ENCODE measurements around the gene NOL3. TPM values are rescaled to one million over a fixed set of nuclear protein-coding genes. Genes with fewer than 3 reads are reported as not detected.
A peak's percentile ranks its signal among the peaks of the same experiment; 100 is the strongest.

Gene NOL3
- total RNA-seq, 1 experiment from 2014 or later, result 5.6 TPM

- H3K27me3 ChIP-seq (ENCODE audit: insufficient read depth, low read length), result peaks cover 29% of the 10 kb centered on the region; the same call in 1 of the 2 replicates
- peak overlapping the region; percentile 58 for H3K4me2 ChIP-seq (ENCODE audit: insufficient read depth, insufficient read length, low read length)
- no peak overlapping the region for H2BK5ac ChIP-seq (ENCODE audit: insufficient read length, low read length)
- H3K4me1 Mint-ChIP-seq, result peaks cover 39 to 42% of the 10 kb centered on the region in 2 experiments
- no peaks in the 10 kb centered on the region; a peak in 1 of 5 replicates for H3K9me3 Mint-ChIP-seq
- H2BK120ac ChIP-seq (ENCODE audit: low read depth, low read length, poor library complexity, severe bottlenecking), result no peak overlapping the region
- no peak overlapping the region for H2BK15ac ChIP-seq (ENCODE audit: low read depth, low read length)
- H3K9me3 ChIP-seq (ENCODE audit: control insufficient read depth, low read depth, low read length), result no peaks in the 10 kb centered on the region
- DNase-seq, result no peak
- H2BK20ac ChIP-seq (ENCODE audit: low read depth, low read length, poor library complexity, severe bottlenecking), result no peak overlapping the region
- H3K18ac ChIP-seq (ENCODE audit: insufficient read length, low read depth, low read length), result no peak overlapping the region
- no peaks in the 10 kb centered on the region for H4K20me1 ChIP-seq (ENCODE audit: control insufficient read depth, insufficient read depth, insufficient read length)
- H3K23ac ChIP-seq (ENCODE audit: insufficient read length, low read depth, low read length), result no peak overlapping the region
- H2BK12ac ChIP-seq (ENCODE audit: insufficient read length, low read depth, low read length), result no peak overlapping the region
- WGBS (ENCODE audit: extremely low coverage, insufficient read length, low lambda C conversion rate), result no CpG with 5 or more reads among the region's 31 CpGs
- no peak overlapping the region for H4K5ac ChIP-seq (ENCODE audit: insufficient read length, low read depth, low read length)
- H3K23me2 ChIP-seq (ENCODE audit: insufficient read length, low read depth, low read length, poor library complexity, severe bottlenecking), result peaks cover 22% of the 10 kb centered on the region
- H3K14ac ChIP-seq (ENCODE audit: insufficient read depth, low read length), result no peak overlapping the region
- no peak overlapping the region for H3K56ac ChIP-seq (ENCODE audit: insufficient read length, low read depth, low read length)
- no peak overlapping the region for H4K8ac ChIP-seq (replicated peaks; ENCODE audit: insufficient read length, low read depth, low read length)
- H3K27ac ChIP-seq (ENCODE audit: insufficient read length, low read depth, low read length), result no peak overlapping the region
- peaks cover 5% of the 10 kb centered on the region; the same call in 1 of the 2 replicates for H3K4me1 ChIP-seq (ENCODE audit: insufficient read depth, low read length)
- H3K27me3 Mint-ChIP-seq (ENCODE audit: low read depth), result peaks cover 70% of the 10 kb centered on the region
- H3K79me1 ChIP-seq (ENCODE audit: insufficient read depth, low read depth, low read length, poor library complexity, severe bottlenecking), result no peaks in the 10 kb centered on the region
- no peak overlapping the region for H3K27ac Mint-ChIP-seq
- H2AFZ ChIP-seq (ENCODE audit: low read length), result no peak overlapping the region
- no peak overlapping the region for H2AK5ac ChIP-seq (ENCODE audit: insufficient read length, low read length)
- no peak overlapping the region for H3K9ac ChIP-seq (ENCODE audit: extremely low read depth, insufficient read length, low read length)
- no peak overlapping the region for H3K4ac ChIP-seq (ENCODE audit: low read depth, low read length)
- H4K91ac ChIP-seq (ENCODE audit: insufficient read length, low read depth, low read length), result no peak overlapping the region
- no peaks in the 10 kb centered on the region for H3K79me2 ChIP-seq (ENCODE audit: insufficient read depth, low read length)
- peak overlapping the region in 1 of 2 experiments; percentile 15; a peak in 1 of 5 replicates for H3K4me3 Mint-ChIP-seq
- no peak for TF ChIP-seq CTCF (conservative IDR thresholded peaks at IDR 0.05)
- H3K36me3 Mint-ChIP-seq (ENCODE audit: insufficient read depth in 1 of 3, low read depth in 3 of 3), result peaks cover 0 to 7% (median 6%) of the 10 kb centered on the region in 3 experiments; a peak in 2 of 7 replicates
- no peak overlapping the region for H3T11ph ChIP-seq (ENCODE audit: low read length)
Measured at GRCh38 chr16:67174706-67175231, 4.4 kb downstream of the NOL3 start.
